Fibroblast of lung (primary cell): Measurements from ENCODE around the gene TET1. TPM values are rescaled to one million over a fixed set of nuclear protein-coding genes. Genes with fewer than 3 reads are reported as not detected.

Source experiments
- DNase-seq, 2 donors: peaks; one replicate each; pipeline versions ENCODE4 v3.0.0 to v3.0.0-alpha.2; 2010; ENCODE audit warnings: low read depth in 2 of 2
- H2AFZ ChIP-seq: 2 replicates; pipeline ENCODE4 v1.5.1; 2012; ENCODE audit warnings: low read length, control low read depth, inconsistent platforms
- H3K27ac ChIP-seq: 2 replicates; pipeline ENCODE4 v1.5.1; 2011; ENCODE audit warnings: low read length, control low read depth; ENCODE audit not compliant: insufficient read depth
- H3K27me3 ChIP-seq: 2 replicates; pipeline ENCODE4 v1.5.1; 2011; ENCODE audit warnings: mild to moderate bottlenecking, low read length; ENCODE audit not compliant: control insufficient read depth, insufficient read depth
- H3K36me3 ChIP-seq: 2 replicates; pipeline ENCODE4 v1.5.1; 2011; ENCODE audit warnings: low read length; ENCODE audit not compliant: control insufficient read depth, insufficient read depth
- H3K4me1 ChIP-seq: 2 replicates; pipeline ENCODE4 v1.5.1; 2011; ENCODE audit warnings: low read length; ENCODE audit not compliant: control insufficient read depth, insufficient read depth; ENCODE audit errors: extremely low read depth
- H3K4me2 ChIP-seq: 2 replicates; pipeline ENCODE4 v1.5.1; 2011; ENCODE audit warnings: low read length, control low read depth; ENCODE audit not compliant: insufficient read depth; ENCODE audit errors: extremely low read depth
- H3K4me3 ChIP-seq, 4 experiments: fragments of 200-600 bp in 1 of 4; sonication (generic) in 1 of 4; replicated peaks in 1 of 4; 2 replicates each; pipeline ENCODE4 v1.5.1; 2011 to 2016; ENCODE audit warnings: low read length in 4 of 4, low read depth in 3 of 4, mild to moderate bottlenecking in 3 of 4, control low read depth in 2 of 4, inconsistent platforms in 1 of 4, mixed read lengths in 1 of 4; ENCODE audit not compliant: insufficient read depth in 1 of 4; ENCODE audit errors: control extremely low read depth in 1 of 4
- H3K79me2 ChIP-seq: 2 replicates; pipeline ENCODE4 v1.5.1; 2012; ENCODE audit warnings: mild to moderate bottlenecking, low read length, inconsistent platforms; ENCODE audit not compliant: control insufficient read depth, insufficient read depth
- H3K9ac ChIP-seq: 2 replicates; pipeline ENCODE4 v1.5.1; 2011; ENCODE audit warnings: mild to moderate bottlenecking, low read length, control low read depth; ENCODE audit not compliant: insufficient read depth
- H3K9me3 ChIP-seq: 2 replicates; pipeline ENCODE4 v1.5.1; 2012; ENCODE audit warnings: low read depth, low read length; ENCODE audit not compliant: control insufficient read depth, insufficient read depth
- H4K20me1 ChIP-seq: 2 replicates; pipeline ENCODE4 v1.5.1; 2011; ENCODE audit warnings: low read length; ENCODE audit not compliant: control insufficient read depth, insufficient read depth; ENCODE audit errors: extremely low read depth
- EZH2 ChIP-seq: IDR thresholded peaks from 2 replicates; pipeline ENCODE4 v1.5.1; 2012; ENCODE audit warnings: low read length, control low read depth, mild to moderate bottlenecking; ENCODE audit errors: missing control alignments
- polyA plus RNA-seq, 2 donors: library from polyadenylated mRNA; depleted of rRNA in 1 of 2; stranded (reverse) in 1 of 2; unstranded in 1 of 2; fragments of >200 nt; gene quantifications; 2 replicates each; pipeline ENCODE4 v1.2.1, GENCODE V29; 2011 to 2012; ENCODE audit warnings: missing spikeins in 1 of 2
- total RNA-seq: library from RNA; depleted of rRNA; stranded (reverse); fragments of >200 nt; gene quantifications from 2 replicates; pipeline ENCODE4 v1.2.1, GENCODE V29; 2014
- TF ChIP-seq, protein P1 (sequence below), 2 donors: IDR thresholded peaks in 1 of 2; conservative IDR thresholded peaks in 1 of 2; 1 replicate in 1 of 2; 2 replicates in 1 of 2; pipeline ENCODE4 v1.5.1; 2011 to 2012; ENCODE audit warnings: low read length in 2 of 2, control low read depth in 1 of 2, inconsistent platforms in 1 of 2, low read depth in 1 of 2, mild to moderate bottlenecking in 1 of 2

TET1 gene
- total and polyA plus RNA-seq, 2 donors (not counting 1 experiment from before 2014, with no cell fraction given): 3.3 to 4.7 TPM

DNA sequence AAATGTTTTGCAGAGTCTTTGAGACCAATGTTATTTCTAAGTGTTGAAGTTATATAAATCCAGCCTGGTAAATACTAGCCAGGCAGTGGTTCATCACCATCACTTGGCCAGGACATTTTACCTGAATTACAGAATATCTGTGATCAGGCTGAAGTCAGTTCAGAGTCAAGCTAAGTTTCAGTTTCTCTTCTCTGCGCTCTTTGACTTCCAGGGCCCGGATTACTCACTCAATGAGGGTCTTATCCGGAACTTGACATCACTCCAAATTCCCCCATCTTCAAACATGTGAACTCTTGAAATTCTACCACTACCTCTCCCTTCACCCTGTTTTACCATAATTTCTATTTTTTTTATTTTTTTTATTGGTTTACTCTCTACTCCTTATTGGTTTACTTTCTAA is 124.3 kb downstream of the TET1 start:
- Histone ChIP-seq H3K36me3 (peaks cover 2% of the 10 kb centered on the region), H4K20me1 (no peaks in the 10 kb centered on the region), H3K27me3 (no peaks in the 10 kb centered on the region), H3K9me3 (no peaks in the 10 kb centered on the region), H2AFZ (no peak overlapping the region), H3K4me2 (no peak overlapping the region), H3K9ac (no peak overlapping the region), H3K79me2 (no peaks in the 10 kb centered on the region), H3K4me3 (no peak overlapping the region), H3K27ac (no peak overlapping the region), H3K4me1 (no peaks in the 10 kb centered on the region)
- TF ChIP-seq EZH2: no peak
- TF ChIP-seq, protein P1, sequence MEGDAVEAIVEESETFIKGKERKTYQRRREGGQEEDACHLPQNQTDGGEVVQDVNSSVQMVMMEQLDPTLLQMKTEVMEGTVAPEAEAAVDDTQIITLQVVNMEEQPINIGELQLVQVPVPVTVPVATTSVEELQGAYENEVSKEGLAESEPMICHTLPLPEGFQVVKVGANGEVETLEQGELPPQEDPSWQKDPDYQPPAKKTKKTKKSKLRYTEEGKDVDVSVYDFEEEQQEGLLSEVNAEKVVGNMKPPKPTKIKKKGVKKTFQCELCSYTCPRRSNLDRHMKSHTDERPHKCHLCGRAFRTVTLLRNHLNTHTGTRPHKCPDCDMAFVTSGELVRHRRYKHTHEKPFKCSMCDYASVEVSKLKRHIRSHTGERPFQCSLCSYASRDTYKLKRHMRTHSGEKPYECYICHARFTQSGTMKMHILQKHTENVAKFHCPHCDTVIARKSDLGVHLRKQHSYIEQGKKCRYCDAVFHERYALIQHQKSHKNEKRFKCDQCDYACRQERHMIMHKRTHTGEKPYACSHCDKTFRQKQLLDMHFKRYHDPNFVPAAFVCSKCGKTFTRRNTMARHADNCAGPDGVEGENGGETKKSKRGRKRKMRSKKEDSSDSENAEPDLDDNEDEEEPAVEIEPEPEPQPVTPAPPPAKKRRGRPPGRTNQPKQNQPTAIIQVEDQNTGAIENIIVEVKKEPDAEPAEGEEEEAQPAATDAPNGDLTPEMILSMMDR (conservative IDR thresholded peaks at IDR 0.05 in 1 of 2, IDR thresholded peaks at IDR 0.05 in 1 of 2; ENCODE audit: low read depth in 1 of 2, low read length in 2 of 2): no peak
- DNase-seq: no peak

DNA sequence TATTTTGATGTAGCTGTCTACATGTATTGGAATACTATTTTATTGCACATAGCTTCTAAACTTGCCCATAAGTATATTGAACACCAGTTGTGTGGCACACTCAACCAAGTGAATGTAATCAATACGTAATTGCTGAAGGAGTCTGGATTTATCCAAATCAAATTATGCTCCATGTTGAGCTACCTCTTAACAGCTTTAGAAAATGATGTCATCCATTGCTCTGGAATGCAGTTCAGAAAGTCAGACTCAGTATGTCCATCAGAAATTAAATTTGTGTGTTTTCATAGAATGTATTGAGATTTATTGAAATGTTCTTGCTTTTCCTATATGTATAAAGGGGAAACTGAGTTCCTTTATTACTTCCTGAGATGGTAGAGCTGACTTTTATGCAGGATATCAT is 135.9 kb downstream of the TET1 start:
- no peak overlapping the region for H3K9ac ChIP-seq
- no peak overlapping the region for H3K4me2 ChIP-seq
- no peak overlapping the region for H3K27ac ChIP-seq
- no peaks in the 10 kb centered on the region for H4K20me1 ChIP-seq
- no peaks in the 10 kb centered on the region for H3K9me3 ChIP-seq
- no peaks in the 10 kb centered on the region for H3K4me1 ChIP-seq
- no peaks in the 10 kb centered on the region for H3K36me3 ChIP-seq
- no peak for TF ChIP-seq EZH2
- TF ChIP-seq, protein P1 (conservative IDR thresholded peaks at IDR 0.05 in 1 of 2, IDR thresholded peaks at IDR 0.05 in 1 of 2; ENCODE audit: low read depth in 1 of 2, low read length in 2 of 2): no peak
- H2AFZ ChIP-seq: no peak overlapping the region
- H3K4me3 ChIP-seq: no peak overlapping the region
- no peaks in the 10 kb centered on the region for H3K27me3 ChIP-seq
- no peak for DNase-seq
- H3K79me2 ChIP-seq: no peaks in the 10 kb centered on the region

DNA sequence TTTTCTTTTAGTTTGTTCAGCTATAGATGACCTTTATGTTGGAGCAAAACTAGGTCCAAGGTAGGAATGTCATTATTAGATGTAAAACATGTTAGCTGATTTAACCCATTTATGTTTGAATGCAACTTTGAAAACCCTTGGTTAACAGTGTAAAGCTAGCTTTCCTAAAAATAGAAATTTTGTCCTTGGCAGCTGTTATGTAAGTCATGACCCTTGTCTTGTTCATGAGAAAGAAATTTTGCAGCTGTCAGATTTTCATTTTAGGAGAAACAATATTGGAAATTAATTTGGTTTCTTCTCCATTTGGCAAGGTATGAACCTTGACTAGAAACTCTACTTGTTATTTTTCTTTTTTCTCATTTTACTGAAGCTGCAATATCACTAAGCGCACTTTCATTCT is 137.0 kb downstream of the TET1 start:
- Histone ChIP-seq H3K4me1 (no peaks in the 10 kb centered on the region), H3K27ac (no peak overlapping the region), H3K4me2 (peak overlapping the region; percentile 11), H3K4me3 (no peak overlapping the region), H2AFZ (no peak overlapping the region), H3K27me3 (no peaks in the 10 kb centered on the region), H3K9ac (no peak overlapping the region), H3K79me2 (no peaks in the 10 kb centered on the region), H3K9me3 (no peaks in the 10 kb centered on the region), H4K20me1 (no peaks in the 10 kb centered on the region), H3K36me3 (no peaks in the 10 kb centered on the region)
- TF ChIP-seq, protein P1 (conservative IDR thresholded peaks at IDR 0.05 in 1 of 2, IDR thresholded peaks at IDR 0.05 in 1 of 2; ENCODE audit: low read depth in 1 of 2, low read length in 2 of 2): no peak
- TF ChIP-seq EZH2: no peak
- peak in 1 of 2 donors; percentile 62 for DNase-seq
